Panc1 (cell line): ENCODE data around the gene SPATA18. TPM values are rescaled to one million over a fixed set of nuclear protein-coding genes. Genes with fewer than 3 reads are reported as not detected.

ENCODE experiments used
- ATAC-seq: fragments of 200-7000 bp; cut with Tn5 transposase; 2 replicates; pipeline ENCODE4 v1.9.1; 2020; ENCODE audit warnings: mild to moderate bottlenecking, moderate library complexity
- BruUV-seq: library from RNA; stranded (reverse); fragments of 400-500 nt; replicated peaks from 2 replicates; lab custom pipeline; 2021; lab: Mats Ljungman, UMichigan
- CTCF ChIA-PET: fragments of 300-600 bp; sonication (Branson Sonifier 250); formaldehyde crosslinking; loops from one replicate; lab custom pipeline; 2022; ENCODE audit warnings: antibody characterized with exemption; lab: Charles Lee
- POLR2A ChIA-PET: fragments of 300-600 bp; sonication (Branson Sonifier 250); formaldehyde crosslinking; loops from one replicate; lab custom pipeline; 2022; ENCODE audit warnings: antibody characterized with exemption; lab: Charles Lee
- DNase-seq: peaks from one replicate; pipeline ENCODE4 v3.0.0-alpha.2; 2010; ENCODE audit warnings: low read depth, low spot score
- H3K27ac ChIP-seq: 2 replicates; pipeline ENCODE4 v1.5.1; 2011; ENCODE audit warnings: mild to moderate bottlenecking, low read length, inconsistent platforms
- H3K27me3 ChIP-seq: fragments of 200-500 bp; sonication (Bioruptor generic); 2 replicates; pipeline ENCODE4 v1.6.0; 2014; ENCODE audit warnings: low read length, inconsistent platforms; ENCODE audit not compliant: control insufficient read depth, insufficient read depth
- H3K36me3 ChIP-seq: fragments of 200-500 bp; sonication (Bioruptor generic); 2 replicates; pipeline ENCODE4 v1.5.1; 2014; ENCODE audit warnings: inconsistent platforms, mild to moderate bottlenecking, low read length, moderate library complexity; ENCODE audit not compliant: control insufficient read depth, insufficient read depth
- H3K4me1 ChIP-seq: 2 replicates; pipeline ENCODE4 v1.5.1; 2011; ENCODE audit warnings: inconsistent platforms, mild to moderate bottlenecking, low read length, moderate library complexity; ENCODE audit not compliant: control insufficient read depth, insufficient read depth
- H3K4me3 ChIP-seq, 2 experiments: 2 replicates each; pipeline ENCODE4 v1.5.1; 2011 to 2012; ENCODE audit warnings: low read depth in 2 of 2, low read length in 2 of 2, mild to moderate bottlenecking in 2 of 2, inconsistent platforms in 1 of 2, moderate library complexity in 1 of 2
- H3K9me3 ChIP-seq: fragments of 200-500 bp; sonication (Bioruptor generic); 2 replicates; pipeline ENCODE4 v1.5.1; 2014; ENCODE audit warnings: low read depth, mild to moderate bottlenecking, inconsistent platforms, low read length, moderate library complexity; ENCODE audit not compliant: control insufficient read depth, insufficient read depth
- POLR2AphosphoS5 ChIP-seq: IDR thresholded peaks from 2 replicates; pipeline ENCODE4 v1.6.1; 2012; ENCODE audit warnings: mild to moderate bottlenecking, low read depth, low read length, moderate library complexity
- SIN3A ChIP-seq: IDR thresholded peaks from 2 replicates; pipeline ENCODE4 v1.6.1; 2012; ENCODE audit warnings: low read depth, mild to moderate bottlenecking, low read length, moderate library complexity, borderline replicate concordance; ENCODE audit not compliant: insufficient read depth
- TCF7L2 ChIP-seq: IDR thresholded peaks from 2 replicates; pipeline ENCODE4 v1.6.1; 2011; ENCODE audit warnings: mild to moderate bottlenecking, low read depth, low read length, inconsistent platforms
- in situ Hi-C: cut with HindIII; loops from 2 replicates; pipeline ENCODE4 v1.10.0; 2016; ENCODE audit warnings: low sequenced_read_pairs, low pct_unique_long_range_greater_than_20kb
- intact Hi-C: fragments of 100-400 bp; cut with micrococcal nuclease; formaldehyde crosslinking; loops from one replicate; pipeline ENCODE4 v1.10.0; 2022; ENCODE audit not compliant: unreplicated experiment
- total RNA-seq: library from RNA; stranded (reverse); gene quantifications from one replicate; pipeline ENCODE4 v1.2.1, GENCODE V29; 2021; ENCODE audit not compliant: unreplicated experiment
- TF ChIP-seq, protein P1 (sequence below): fragments of 450-650 bp; IDR thresholded peaks from 2 replicates; pipeline ENCODE4 v1.5.1; 2017; ENCODE audit warnings: mild to moderate bottlenecking
- TF ChIP-seq, protein P2 (sequence below), 2 experiments: IDR thresholded peaks; 2 replicates each; pipeline ENCODE4 v1.6.1; 2011 to 2012; ENCODE audit warnings: low read depth in 2 of 2, control low read depth in 1 of 2, low read length in 1 of 2, mild to moderate bottlenecking in 1 of 2, moderate library complexity in 1 of 2; ENCODE audit not compliant: insufficient read depth in 1 of 2

Gene SPATA18
- total RNA-seq, 1 experiment from 2014 or later: 0.39 TPM

DNA sequence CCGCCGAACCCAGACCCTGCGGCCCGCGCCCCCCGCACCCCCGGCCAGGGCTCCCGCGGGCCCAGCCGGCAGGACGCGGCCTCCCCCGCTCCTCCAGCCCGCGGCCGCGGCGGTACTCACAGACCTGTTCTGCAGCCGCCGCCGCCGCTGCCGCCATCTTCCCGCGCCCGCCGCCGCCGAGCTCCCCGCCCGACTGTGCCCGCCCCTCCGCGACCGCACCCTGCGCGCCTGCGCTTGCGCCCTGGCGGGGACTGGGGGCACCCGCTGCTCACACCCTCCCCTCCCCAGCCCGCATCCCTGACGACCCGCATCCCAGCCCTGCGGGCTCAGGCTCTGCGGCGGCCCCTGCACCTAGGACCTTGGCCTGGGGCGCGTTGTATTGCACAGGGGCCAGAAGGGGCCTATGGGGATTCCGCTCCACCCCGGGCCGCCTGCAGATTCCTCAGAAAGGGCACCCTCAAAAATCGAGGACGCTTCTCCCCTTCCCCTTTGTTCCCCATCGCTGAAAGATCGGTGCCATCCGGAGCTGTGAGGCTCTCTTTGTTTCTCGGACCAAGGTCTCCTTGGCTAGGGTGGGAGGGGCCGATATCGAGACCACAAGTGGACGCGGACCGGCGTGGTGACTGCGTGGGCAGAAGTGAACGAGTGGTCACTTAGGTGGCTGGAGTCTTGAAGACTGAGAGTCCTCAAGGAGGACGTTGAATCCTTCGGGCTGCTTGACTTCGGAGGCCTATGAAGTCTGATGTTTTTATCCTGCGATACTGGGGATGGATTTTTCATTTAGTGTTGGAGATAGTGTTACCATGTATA lies 12.8 kb upstream of the SPATA18 start, which contains the start of gene SGCB:
Gene SGCB, minus strand, starts transcription at position 197 of the 810 bp plus-strand sequence. Its CDS starts 40 bp downstream, at position 157.
- H3K9me3 ChIP-seq: no peaks in the 10 kb centered on the region
- no peaks in the 10 kb centered on the region for H3K36me3 ChIP-seq
- ChIA-PET CTCF (no interaction called here), POLR2A (no interaction called here)
- peak; percentile 97 for ATAC-seq
- peak within 1 kb of the TSS; percentile 81 for H3K27ac ChIP-seq
- H3K27me3 ChIP-seq: peaks cover 3% of the 10 kb centered on the region
- BruUV-seq: no TSS peak
- in situ Hi-C loops (no loop called here), intact Hi-C loops (no loop called here)
- peaks cover 6% of the 10 kb centered on the region for H3K4me1 ChIP-seq
- peak within 1 kb of the TSS; percentile 71 to 81 for H3K4me3 ChIP-seq
- no peak for DNase-seq
- TF ChIP-seq SIN3A (no peak), POLR2AphosphoS5 (no peak), TCF7L2 (no peak)
- TF ChIP-seq, protein P1, sequence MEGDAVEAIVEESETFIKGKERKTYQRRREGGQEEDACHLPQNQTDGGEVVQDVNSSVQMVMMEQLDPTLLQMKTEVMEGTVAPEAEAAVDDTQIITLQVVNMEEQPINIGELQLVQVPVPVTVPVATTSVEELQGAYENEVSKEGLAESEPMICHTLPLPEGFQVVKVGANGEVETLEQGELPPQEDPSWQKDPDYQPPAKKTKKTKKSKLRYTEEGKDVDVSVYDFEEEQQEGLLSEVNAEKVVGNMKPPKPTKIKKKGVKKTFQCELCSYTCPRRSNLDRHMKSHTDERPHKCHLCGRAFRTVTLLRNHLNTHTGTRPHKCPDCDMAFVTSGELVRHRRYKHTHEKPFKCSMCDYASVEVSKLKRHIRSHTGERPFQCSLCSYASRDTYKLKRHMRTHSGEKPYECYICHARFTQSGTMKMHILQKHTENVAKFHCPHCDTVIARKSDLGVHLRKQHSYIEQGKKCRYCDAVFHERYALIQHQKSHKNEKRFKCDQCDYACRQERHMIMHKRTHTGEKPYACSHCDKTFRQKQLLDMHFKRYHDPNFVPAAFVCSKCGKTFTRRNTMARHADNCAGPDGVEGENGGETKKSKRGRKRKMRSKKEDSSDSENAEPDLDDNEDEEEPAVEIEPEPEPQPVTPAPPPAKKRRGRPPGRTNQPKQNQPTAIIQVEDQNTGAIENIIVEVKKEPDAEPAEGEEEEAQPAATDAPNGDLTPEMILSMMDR: no peak
- TF ChIP-seq, protein P2, sequence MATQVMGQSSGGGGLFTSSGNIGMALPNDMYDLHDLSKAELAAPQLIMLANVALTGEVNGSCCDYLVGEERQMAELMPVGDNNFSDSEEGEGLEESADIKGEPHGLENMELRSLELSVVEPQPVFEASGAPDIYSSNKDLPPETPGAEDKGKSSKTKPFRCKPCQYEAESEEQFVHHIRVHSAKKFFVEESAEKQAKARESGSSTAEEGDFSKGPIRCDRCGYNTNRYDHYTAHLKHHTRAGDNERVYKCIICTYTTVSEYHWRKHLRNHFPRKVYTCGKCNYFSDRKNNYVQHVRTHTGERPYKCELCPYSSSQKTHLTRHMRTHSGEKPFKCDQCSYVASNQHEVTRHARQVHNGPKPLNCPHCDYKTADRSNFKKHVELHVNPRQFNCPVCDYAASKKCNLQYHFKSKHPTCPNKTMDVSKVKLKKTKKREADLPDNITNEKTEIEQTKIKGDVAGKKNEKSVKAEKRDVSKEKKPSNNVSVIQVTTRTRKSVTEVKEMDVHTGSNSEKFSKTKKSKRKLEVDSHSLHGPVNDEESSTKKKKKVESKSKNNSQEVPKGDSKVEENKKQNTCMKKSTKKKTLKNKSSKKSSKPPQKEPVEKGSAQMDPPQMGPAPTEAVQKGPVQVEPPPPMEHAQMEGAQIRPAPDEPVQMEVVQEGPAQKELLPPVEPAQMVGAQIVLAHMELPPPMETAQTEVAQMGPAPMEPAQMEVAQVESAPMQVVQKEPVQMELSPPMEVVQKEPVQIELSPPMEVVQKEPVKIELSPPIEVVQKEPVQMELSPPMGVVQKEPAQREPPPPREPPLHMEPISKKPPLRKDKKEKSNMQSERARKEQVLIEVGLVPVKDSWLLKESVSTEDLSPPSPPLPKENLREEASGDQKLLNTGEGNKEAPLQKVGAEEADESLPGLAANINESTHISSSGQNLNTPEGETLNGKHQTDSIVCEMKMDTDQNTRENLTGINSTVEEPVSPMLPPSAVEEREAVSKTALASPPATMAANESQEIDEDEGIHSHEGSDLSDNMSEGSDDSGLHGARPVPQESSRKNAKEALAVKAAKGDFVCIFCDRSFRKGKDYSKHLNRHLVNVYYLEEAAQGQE (IDR thresholded peaks at IDR 0.05; ENCODE audit: insufficient read depth in 1 of 2, low read depth in 2 of 2, low read length in 1 of 2): no peak

DNA sequence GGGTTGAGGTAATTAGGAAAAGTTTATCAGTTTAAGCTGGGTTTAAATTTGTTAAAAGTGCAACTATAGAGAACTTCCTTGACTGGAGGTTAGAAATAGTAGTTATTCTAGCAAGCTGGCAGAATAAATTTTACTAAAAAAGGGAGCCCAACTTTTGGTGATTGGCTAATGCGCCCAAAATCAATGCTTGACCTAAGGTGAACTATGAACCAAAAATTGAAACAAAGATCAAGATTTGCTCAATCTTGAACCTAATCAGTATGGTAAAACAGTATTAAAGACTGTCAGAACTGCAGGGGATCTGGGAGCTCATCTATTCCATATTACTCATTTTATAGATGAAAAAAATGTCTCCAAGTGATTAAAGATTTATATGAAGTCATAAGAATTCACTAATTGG lies 6.1 kb upstream of the SPATA18 start:
- ChIA-PET CTCF (no interaction called here), POLR2A (no interaction called here)
- H3K4me3 ChIP-seq: no peak overlapping the region
- H3K9me3 ChIP-seq: no peaks in the 10 kb centered on the region
- in situ Hi-C loops: no loop called here
- no peak for TF ChIP-seq POLR2AphosphoS5
- no peak for TF ChIP-seq SIN3A
- TF ChIP-seq, protein P1: no peak
- TF ChIP-seq, protein P2 (IDR thresholded peaks at IDR 0.05; ENCODE audit: insufficient read depth in 1 of 2, low read depth in 2 of 2, low read length in 1 of 2): no peak
- TF ChIP-seq TCF7L2: no peak
- ATAC-seq: no peak
- DNase-seq: no peak
- H3K27me3 ChIP-seq: peaks cover 12% of the 10 kb centered on the region
- no peak overlapping the region for H3K27ac ChIP-seq
- no peaks in the 10 kb centered on the region for H3K36me3 ChIP-seq
- intact Hi-C loops: no loop called here
- BruUV-seq: no TSS peak
- no peaks in the 10 kb centered on the region; the same call in 1 of the 2 replicates for H3K4me1 ChIP-seq
